Measurements from ENCODE around the gene CAPN15. TPM values are rescaled to one million over a fixed set of nuclear protein-coding genes. Genes with fewer than 3 reads are reported as not detected.

Gene CAPN15
- polyA plus RNA-seq, 3 donors, result 3.4 to 42.6 (median 3.9) TPM

DNA sequence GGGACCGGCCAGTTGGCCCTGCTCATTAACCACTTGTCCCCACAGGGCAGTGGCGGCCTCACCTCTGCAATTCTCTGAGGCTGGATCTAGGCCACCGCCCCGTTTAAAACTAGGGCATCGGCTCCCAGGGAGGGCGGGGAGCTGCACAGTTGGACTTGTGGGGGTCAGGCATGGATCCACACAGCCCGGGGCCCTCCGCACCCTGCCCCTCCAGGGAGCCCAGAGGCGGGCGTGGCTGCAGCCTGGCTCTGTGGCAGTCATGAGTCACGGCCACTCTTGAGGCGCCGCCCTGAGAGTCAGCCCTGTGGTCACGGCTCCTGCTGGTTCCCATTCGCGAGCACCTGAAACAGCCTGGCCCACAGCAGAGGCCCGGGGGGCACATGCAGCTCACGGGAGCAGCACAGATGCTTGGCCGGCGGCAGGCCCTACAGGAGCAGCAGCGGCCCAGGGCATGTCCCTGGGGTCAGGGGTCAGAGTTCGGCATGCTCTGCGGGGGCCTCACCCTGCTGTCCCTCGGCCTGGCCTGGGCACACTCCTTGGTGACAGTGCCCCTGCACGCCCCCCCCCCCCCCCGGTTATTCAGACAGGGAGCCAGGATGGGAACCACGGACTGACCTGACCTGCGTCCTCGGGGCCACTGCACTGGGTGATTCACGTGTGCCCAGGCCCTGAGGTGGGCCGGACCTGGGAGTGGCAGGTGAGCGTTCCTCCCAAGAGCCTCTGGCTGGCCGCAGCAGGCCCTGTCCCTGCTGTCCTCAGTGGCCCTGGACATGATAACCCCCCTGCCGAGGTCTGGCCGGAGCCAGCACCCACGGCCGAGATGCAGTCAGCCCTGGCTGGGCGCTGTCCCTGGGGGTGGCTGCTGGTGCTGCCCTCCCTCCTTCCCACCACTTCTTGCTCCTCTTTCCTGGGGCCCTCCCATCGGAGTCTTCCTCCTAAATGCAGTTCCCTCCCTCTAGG is 8.2 kb downstream of the CAPN15 start:
- H3K79me2 ChIP-seq (ENCODE audit: insufficient read depth, low read length), result peaks cover 95% of the 10 kb centered on the region
- no peak overlapping the region for H2AFZ ChIP-seq (ENCODE audit: insufficient read depth, low read depth, low read length, poor library complexity, severe bottlenecking)
- H3K4me3 ChIP-seq (replicated peaks in 1 of 3; ENCODE audit: low read depth in 2 of 3, low read length in 3 of 3), result no peak overlapping the region
- H3K9ac ChIP-seq (ENCODE audit: insufficient read depth, low read length, poor library complexity, severe bottlenecking), result peak overlapping the region; percentile 36
- peaks cover 22 to 41% of the 10 kb centered on the region in 2 donors for H3K36me3 ChIP-seq (replicated peaks in 1 of 2; ENCODE audit: control insufficient read depth in 1 of 2, insufficient read depth in 2 of 2, low read length in 2 of 2)
- Mint-ChIP-seq H3K4me1 (peaks cover 4% of the 10 kb centered on the region), H3K36me3 (peaks cover 19 to 31% of the 10 kb centered on the region in 2 donors), H3K9me3 (no peaks in the 10 kb centered on the region), H3K4me3 (no peak overlapping the region), H3K27ac (peak overlapping the region in 5 of 7 donors; percentile 25 to 79 (median 65)), H3K27me3 (ENCODE audit: low read depth in 3 of 3) (no peaks in the 10 kb centered on the region)
- WGBS (ENCODE audit: insufficient coverage), result 74% methylated on average over 34 of the region's 39 CpGs
- DNase-seq, result peak; percentile 20 to 45 (median 27)
- H3K4me2 ChIP-seq (replicated peaks; ENCODE audit: extremely low read depth, low read length, poor library complexity, severe bottlenecking), result no peak overlapping the region
- intact Hi-C loops (cut with micrococcal nuclease), result no loop called here
- peaks cover 91% of the 10 kb centered on the region for H4K20me1 ChIP-seq (ENCODE audit: insufficient read depth, low read length)
- H3K27ac ChIP-seq (ENCODE audit: low read depth in 1 of 2, low read length in 2 of 2), result peak overlapping the region in 1 of 2 donors; percentile 61
- peaks cover 11 to 18% of the 10 kb centered on the region in 2 donors for H3K4me1 ChIP-seq (ENCODE audit: control insufficient read depth in 1 of 2, insufficient read depth in 2 of 2, low read length in 2 of 2)
- TF ChIP-seq, protein P1, sequence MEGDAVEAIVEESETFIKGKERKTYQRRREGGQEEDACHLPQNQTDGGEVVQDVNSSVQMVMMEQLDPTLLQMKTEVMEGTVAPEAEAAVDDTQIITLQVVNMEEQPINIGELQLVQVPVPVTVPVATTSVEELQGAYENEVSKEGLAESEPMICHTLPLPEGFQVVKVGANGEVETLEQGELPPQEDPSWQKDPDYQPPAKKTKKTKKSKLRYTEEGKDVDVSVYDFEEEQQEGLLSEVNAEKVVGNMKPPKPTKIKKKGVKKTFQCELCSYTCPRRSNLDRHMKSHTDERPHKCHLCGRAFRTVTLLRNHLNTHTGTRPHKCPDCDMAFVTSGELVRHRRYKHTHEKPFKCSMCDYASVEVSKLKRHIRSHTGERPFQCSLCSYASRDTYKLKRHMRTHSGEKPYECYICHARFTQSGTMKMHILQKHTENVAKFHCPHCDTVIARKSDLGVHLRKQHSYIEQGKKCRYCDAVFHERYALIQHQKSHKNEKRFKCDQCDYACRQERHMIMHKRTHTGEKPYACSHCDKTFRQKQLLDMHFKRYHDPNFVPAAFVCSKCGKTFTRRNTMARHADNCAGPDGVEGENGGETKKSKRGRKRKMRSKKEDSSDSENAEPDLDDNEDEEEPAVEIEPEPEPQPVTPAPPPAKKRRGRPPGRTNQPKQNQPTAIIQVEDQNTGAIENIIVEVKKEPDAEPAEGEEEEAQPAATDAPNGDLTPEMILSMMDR (IDR thresholded peaks at IDR 0.05), result no peak
- no peaks in the 10 kb centered on the region for H3K27me3 ChIP-seq (ENCODE audit: control insufficient read depth in 2 of 2, insufficient read depth in 2 of 2, low read length in 2 of 2)
- no peaks in the 10 kb centered on the region for H3K9me3 ChIP-seq (replicated peaks in 1 of 2; ENCODE audit: control insufficient read depth in 1 of 2, insufficient read depth in 1 of 2, low read length in 2 of 2)

DNA sequence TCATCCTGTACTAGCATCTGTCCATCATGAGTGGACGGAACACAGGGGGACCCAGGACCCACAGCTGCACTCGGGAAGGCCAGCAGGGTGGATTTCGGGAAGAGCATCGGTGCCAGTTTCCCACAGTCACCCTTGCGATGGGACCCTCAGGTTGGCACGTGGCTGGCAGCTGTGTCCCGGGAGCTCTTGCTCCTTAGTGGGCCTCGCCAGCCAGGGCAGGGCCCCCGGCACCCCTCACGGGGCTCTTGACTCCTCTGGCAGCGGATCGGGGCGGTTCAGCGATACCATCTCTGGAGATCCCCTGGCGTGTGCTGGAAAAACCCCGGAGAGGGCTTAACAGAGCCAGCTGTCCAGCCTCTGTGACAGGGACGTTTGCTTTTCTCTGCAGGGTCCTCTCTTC is 9.2 kb downstream of the CAPN15 start:
- peaks cover 30 to 46% of the 10 kb centered on the region in 2 donors for H3K36me3 ChIP-seq (replicated peaks in 1 of 2; ENCODE audit: control insufficient read depth in 1 of 2, insufficient read depth in 2 of 2, low read length in 2 of 2)
- H3K4me3 ChIP-seq (replicated peaks in 1 of 3; ENCODE audit: low read depth in 2 of 3, low read length in 3 of 3), result no peak overlapping the region
- H3K4me2 ChIP-seq (replicated peaks; ENCODE audit: extremely low read depth, low read length, poor library complexity, severe bottlenecking), result no peak overlapping the region
- H3K9me3 ChIP-seq (replicated peaks in 1 of 2; ENCODE audit: control insufficient read depth in 1 of 2, insufficient read depth in 1 of 2, low read length in 2 of 2), result no peaks in the 10 kb centered on the region
- Mint-ChIP-seq H3K36me3 (peaks cover 19 to 31% of the 10 kb centered on the region in 2 donors), H3K4me3 (no peak overlapping the region), H3K27ac (peak overlapping the region in 3 of 7 donors; percentile 11 to 61 (median 42)), H3K4me1 (peaks cover 4% of the 10 kb centered on the region), H3K9me3 (no peaks in the 10 kb centered on the region), H3K27me3 (ENCODE audit: low read depth in 3 of 3) (no peaks in the 10 kb centered on the region)
- intact Hi-C loops (cut with micrococcal nuclease), result no loop called here
- peaks cover 11 to 18% of the 10 kb centered on the region in 2 donors for H3K4me1 ChIP-seq (ENCODE audit: control insufficient read depth in 1 of 2, insufficient read depth in 2 of 2, low read length in 2 of 2)
- H3K27me3 ChIP-seq (ENCODE audit: control insufficient read depth in 2 of 2, insufficient read depth in 2 of 2, low read length in 2 of 2), result no peaks in the 10 kb centered on the region
- H3K27ac ChIP-seq (ENCODE audit: low read depth in 1 of 2, low read length in 2 of 2), result no peak overlapping the region
- TF ChIP-seq, protein P1 (IDR thresholded peaks at IDR 0.05), result no peak
- no peak overlapping the region for H3K9ac ChIP-seq (ENCODE audit: insufficient read depth, low read length, poor library complexity, severe bottlenecking)
- H4K20me1 ChIP-seq (ENCODE audit: insufficient read depth, low read length), result peaks cover 92% of the 10 kb centered on the region
- WGBS (ENCODE audit: insufficient coverage), result 95% methylated on average over 17 of the region's 17 CpGs
- H2AFZ ChIP-seq (ENCODE audit: insufficient read depth, low read depth, low read length, poor library complexity, severe bottlenecking), result no peak overlapping the region
- DNase-seq, result no peak
- H3K79me2 ChIP-seq (ENCODE audit: insufficient read depth, low read length), result peaks cover 90% of the 10 kb centered on the region

All from CD14-positive monocyte (primary cell).